IMR-90 (cell line): ENCODE data around the gene CHN1. TPM values are rescaled to one million over a fixed set of nuclear protein-coding genes. Genes with fewer than 3 reads are reported as not detected.

Experiments
- ATAC-seq: fragments of 200-7000 bp; cut with Tn5 transposase; 2 replicates; pipeline ENCODE4 v1.9.1; 2020; ENCODE audit warnings: low read depth, mild to moderate bottlenecking, moderate library complexity
- BruUV-seq: library from RNA; stranded (reverse); fragments of 400-500 nt; replicated peaks from 2 replicates; lab custom pipeline; 2021; lab: Mats Ljungman, UMichigan
- CTCF ChIA-PET: fragments of 300-600 bp; formaldehyde crosslinking; extraction: SDS; loops from one replicate; lab custom pipeline; 2021; ENCODE audit warnings: antibody characterized with exemption; lab: Yijun Ruan, JAX
- POLR2A ChIA-PET: fragments of 300-600 bp; sonication (Branson Sonifier 250); formaldehyde crosslinking; loops from one replicate; lab custom pipeline; 2022; ENCODE audit warnings: antibody characterized with exemption; ENCODE audit not compliant: unreplicated experiment; lab: Charles Lee
- DNase-seq: peaks from one replicate; pipeline ENCODE4 v3.0.0; 2013
- H2AFZ ChIP-seq: replicated peaks from 2 replicates; pipeline ENCODE3; 2013; ENCODE audit warnings: low read length, mild to moderate bottlenecking; ENCODE audit not compliant: poor library complexity
- H2AK5ac ChIP-seq: 2 replicates; pipeline ENCODE4 v1.6.1; 2013; ENCODE audit warnings: low read depth, low read length, inconsistent platforms
- H2AK9ac ChIP-seq: replicated peaks from 2 replicates; pipeline ENCODE3; 2013; ENCODE audit warnings: mild to moderate bottlenecking, low read depth, low read length, moderate library complexity; ENCODE audit not compliant: poor library complexity
- H2BK120ac ChIP-seq: 2 replicates; pipeline ENCODE4 v1.6.1; 2013; ENCODE audit warnings: low read depth, low read length, inconsistent platforms
- H2BK15ac ChIP-seq: 3 replicates; pipeline ENCODE4 v1.6.1; 2013; ENCODE audit warnings: low read depth, low read length, inconsistent platforms
- H2BK20ac ChIP-seq: 2 replicates; pipeline ENCODE4 v1.6.1; 2013; ENCODE audit warnings: low read depth, mild to moderate bottlenecking, inconsistent platforms, low read length, moderate library complexity
- H2BK5ac ChIP-seq: 2 replicates; pipeline ENCODE4 v1.6.1; 2013; ENCODE audit warnings: mild to moderate bottlenecking, low read depth, low read length, inconsistent platforms; ENCODE audit not compliant: poor library complexity, severe bottlenecking
- H3K14ac ChIP-seq: replicated peaks from 2 replicates; pipeline ENCODE4 v1.6.1; 2013; ENCODE audit warnings: low read depth, low read length, inconsistent platforms
- H3K18ac ChIP-seq: 2 replicates; pipeline ENCODE4 v1.6.1; 2013; ENCODE audit warnings: low read depth, low read length, control low read depth
- H3K23ac ChIP-seq: 2 replicates; pipeline ENCODE4 v1.6.1; 2013; ENCODE audit warnings: low read depth, low read length, inconsistent platforms
- H3K27ac ChIP-seq: 2 replicates; pipeline ENCODE4 v1.5.1; 2013; ENCODE audit warnings: mild to moderate bottlenecking, control low read depth, low read length; ENCODE audit not compliant: insufficient read depth
- H3K27me3 ChIP-seq: 2 replicates; pipeline ENCODE4 v1.6.1; 2013; ENCODE audit warnings: low read length; ENCODE audit not compliant: control insufficient read depth, insufficient read depth
- H3K36me3 ChIP-seq: 2 replicates; pipeline ENCODE4 v1.6.1; 2013; ENCODE audit warnings: low read length, mixed read lengths; ENCODE audit not compliant: control insufficient read depth, insufficient read depth
- H3K4ac ChIP-seq: 2 replicates; pipeline ENCODE4 v1.6.1; 2013; ENCODE audit warnings: low read depth, low read length, inconsistent platforms
- H3K4me1 ChIP-seq: 2 replicates; pipeline ENCODE4 v1.6.1; 2013; ENCODE audit warnings: low read length, mixed read lengths; ENCODE audit not compliant: control insufficient read depth, insufficient read depth
- H3K4me2 ChIP-seq: 2 replicates; pipeline ENCODE4 v1.6.1; 2013; ENCODE audit warnings: low read depth, mild to moderate bottlenecking, control low read depth, low read length, moderate library complexity
- H3K4me3 ChIP-seq: 2 replicates; pipeline ENCODE4 v1.5.1; 2013; ENCODE audit warnings: low read depth, mild to moderate bottlenecking, control low read depth, low read length, moderate library complexity; ENCODE audit not compliant: insufficient read depth
- H3K56ac ChIP-seq: 2 replicates; pipeline ENCODE4 v1.6.1; 2013; ENCODE audit warnings: low read length, inconsistent platforms; ENCODE audit not compliant: insufficient read depth; ENCODE audit errors: extremely low read depth
- H3K79me1 ChIP-seq, 2 experiments: 2 replicates each; pipeline ENCODE4 v1.6.1; 2013; ENCODE audit warnings: low read length in 2 of 2, inconsistent platforms in 1 of 2, low read depth in 1 of 2
- H3K9ac ChIP-seq: 2 replicates; pipeline ENCODE4 v1.6.1; 2013; ENCODE audit warnings: low read depth, low read length, control low read depth
- H3K9me1 ChIP-seq: 2 replicates; pipeline ENCODE4 v1.6.1; 2013; ENCODE audit warnings: low read length, inconsistent platforms; ENCODE audit not compliant: insufficient read depth
- H3K9me3 ChIP-seq: 2 replicates; pipeline ENCODE4 v1.6.1; 2013; ENCODE audit warnings: low read length; ENCODE audit not compliant: control insufficient read depth, insufficient read depth
- H4K20me1 ChIP-seq: 2 replicates; pipeline ENCODE4 v1.6.1; 2013; ENCODE audit warnings: low read length, inconsistent platforms; ENCODE audit not compliant: insufficient read depth
- H4K5ac ChIP-seq: 2 replicates; pipeline ENCODE4 v1.6.1; 2013; ENCODE audit warnings: mild to moderate bottlenecking, low read depth, low read length, control low read depth
- H4K8ac ChIP-seq, 2 experiments: 2 replicates each; pipeline ENCODE4 v1.6.1; 2013; ENCODE audit warnings: low read depth in 2 of 2, low read length in 2 of 2, control low read depth in 1 of 2, inconsistent platforms in 1 of 2
- H4K91ac ChIP-seq: 2 replicates; pipeline ENCODE4 v1.6.1; 2013; ENCODE audit warnings: low read depth, low read length, inconsistent platforms; ENCODE audit not compliant: insufficient read depth
- BHLHE40 ChIP-seq: fragments of 150-350 bp; IDR thresholded peaks from 2 replicates; pipeline ENCODE4 v1.6.1; 2016; ENCODE audit warnings: mild to moderate bottlenecking, low read depth, low read length
- CEBPB ChIP-seq: IDR thresholded peaks from 2 replicates; pipeline ENCODE4 v1.6.1; 2012; ENCODE audit warnings: low read depth, low read length, improper control_type of control experiment
- CHD1 ChIP-seq: IDR thresholded peaks from 2 replicates; pipeline ENCODE4 v1.6.1; 2012; ENCODE audit warnings: low read depth, low read length, improper control_type of control experiment
- CTCF ChIP-seq: conservative IDR thresholded peaks from 2 replicates; pipeline ENCODE4 v1.5.1; 2012; ENCODE audit warnings: mild to moderate bottlenecking, low read depth, low read length, improper control_type of control experiment
- FOS ChIP-seq: fragments of 150-350 bp; IDR thresholded peaks from 2 replicates; pipeline ENCODE4 v1.6.1; 2016; ENCODE audit warnings: low read depth, low read length
- MAFK ChIP-seq: IDR thresholded peaks from 2 replicates; pipeline ENCODE4 v1.6.1; 2012; ENCODE audit warnings: low read depth, low read length, improper control_type of control experiment
- MAZ ChIP-seq: IDR thresholded peaks from 2 replicates; pipeline ENCODE4 v1.6.1; 2012; ENCODE audit warnings: low read depth, mild to moderate bottlenecking, low read length, improper control_type of control experiment, moderate library complexity, borderline replicate concordance
- MXI1 ChIP-seq: IDR thresholded peaks from 2 replicates; pipeline ENCODE4 v1.6.1; 2012; ENCODE audit warnings: low read depth, mild to moderate bottlenecking, low read length, moderate library complexity, borderline replicate concordance
- NFE2L2 ChIP-seq: fragments of 150-350 bp; IDR thresholded peaks from 2 replicates; pipeline ENCODE4 v1.6.1; 2016; ENCODE audit warnings: low read depth, mild to moderate bottlenecking, low read length
- POLR2A ChIP-seq: IDR thresholded peaks from 2 replicates; pipeline ENCODE4 v1.6.1; 2012; ENCODE audit warnings: mild to moderate bottlenecking, low read depth, low read length
- RAD21 ChIP-seq: IDR thresholded peaks from 2 replicates; pipeline ENCODE4 v1.6.1; 2012; ENCODE audit warnings: low read length, improper control_type of control experiment
- RCOR1 ChIP-seq: IDR thresholded peaks from 2 replicates; pipeline ENCODE4 v1.6.1; 2012; ENCODE audit warnings: mild to moderate bottlenecking, low read length, improper control_type of control experiment; ENCODE audit not compliant: insufficient replicate concordance
- RFX5 ChIP-seq: IDR thresholded peaks from 2 replicates; pipeline ENCODE4 v1.8.0; 2012; ENCODE audit warnings: low read depth, mild to moderate bottlenecking, low read length, moderate library complexity
- SMC3 ChIP-seq: fragments of 150-350 bp; IDR thresholded peaks from 2 replicates; pipeline ENCODE4 v1.6.1; 2016; ENCODE audit warnings: low read depth, mild to moderate bottlenecking, antibody characterized with exemption, low read length, moderate library complexity
- WGBS, 2 experiments: methylation state at CpG; one replicate each; pipeline versions ENCODE4 v1.1.5 to v1.1.7; 2013; ENCODE audit warnings: missing lambda C conversion rate in 2 of 2; ENCODE audit not compliant: insufficient read length in 1 of 2; ENCODE audit errors: extremely low coverage in 2 of 2; 5-methylcytosine and 5-hydroxymethylcytosine counted together
- dilution Hi-C: fragments of 300-500 bp; cut with HindIII; formaldehyde crosslinking; loops from one replicate; pipeline ENCODE4 v1.14.3; 2018; ENCODE audit warnings: low sequenced_read_pairs; ENCODE audit not compliant: unreplicated experiment
- in situ Hi-C: fragments of 300-500 bp; cut with MboI; formaldehyde crosslinking; loops from 3 replicates; pipeline ENCODE4 v1.14.3; 2019; ENCODE audit warnings: low sequenced_read_pairs, inconsistent platforms, mixed read lengths
- intact Hi-C: fragments of 100-400 bp; cut with micrococcal nuclease; formaldehyde crosslinking; loops from 2 replicates; pipeline ENCODE4 v1.10.0; 2022
- polyA plus RNA-seq, 3 experiments: library from polyadenylated mRNA; depleted of rRNA; stranded (reverse); fragments of >200 nt; gene quantifications; 2 replicates each; pipeline ENCODE4 v1.2.3, GENCODE V29; 2012; ENCODE audit warnings: low replicate concordance in 1 of 3
- total RNA-seq: library from RNA; depleted of rRNA; stranded (reverse); fragments of >200 nt; gene quantifications from 2 replicates; pipeline ENCODE4 v1.2.3, GENCODE V29; 2012
- TF ChIP-seq, protein P1 (sequence below): fragments of 150-350 bp; IDR thresholded peaks from 2 replicates; pipeline ENCODE4 v1.6.1; 2017; ENCODE audit warnings: mild to moderate bottlenecking, antibody characterized with exemption, low read length, low read depth
- TF ChIP-seq, protein P2 (sequence below): fragments of 150-350 bp; IDR thresholded peaks from 2 replicates; pipeline ENCODE4 v1.6.1; 2016; ENCODE audit warnings: low read depth, mild to moderate bottlenecking, low read length, moderate library complexity, borderline replicate concordance

Gene CHN1
- total and polyA plus RNA-seq, 2 of the 4 experiments (the other 2 are of a cell fraction), result 58.4 to 66.9 TPM

- no peak overlapping the region for H3K23ac ChIP-seq
- no peak overlapping the region for H4K8ac ChIP-seq
- CTCF ChIA-PET, result interaction anchor here (1.6 kb wide), 1 partner anchor 210 kb away, joined by 8 read pairs; no protein-coding TSS in a partner anchor
- in situ Hi-C loops, result loop anchor here (25.0 kb wide), 1 partner anchor 519 kb away; no protein-coding TSS in a partner anchor
- H3K56ac ChIP-seq, result no peak overlapping the region
- WGBS, 2 experiments, result no CpG with 5 or more reads among the region's 2 CpGs
- dilution Hi-C loops, result loop anchor here (25.0 kb wide), 1 partner anchor 219 kb away; the partner anchor contains the start of gene CHRNA1
- no peak overlapping the region for H2BK120ac ChIP-seq
- no peak overlapping the region for H2BK15ac ChIP-seq
- H3K4ac ChIP-seq, result no peak overlapping the region
- H2AFZ ChIP-seq, result no peak overlapping the region
- H3K9ac ChIP-seq, result no peak overlapping the region
- no TSS peak for BruUV-seq
- no peak overlapping the region for H2AK9ac ChIP-seq
- H3K79me1 ChIP-seq, result no peaks in the 10 kb centered on the region
- no peaks in the 10 kb centered on the region for H4K20me1 ChIP-seq
- H3K27me3 ChIP-seq, result no peaks in the 10 kb centered on the region
- no peak overlapping the region for H3K27ac ChIP-seq
- DNase-seq, result no peak
- TF ChIP-seq POLR2A, result no peak
- no peak for TF ChIP-seq SMC3
- no peak for TF ChIP-seq CHD1
- TF ChIP-seq NFE2L2, result no peak
- no peak for TF ChIP-seq MXI1
- TF ChIP-seq CEBPB, result no peak
- no peak for TF ChIP-seq CTCF
- TF ChIP-seq MAFK, result no peak
- no peak for TF ChIP-seq MAZ
- no peak for TF ChIP-seq RCOR1
- TF ChIP-seq RFX5, result no peak
- TF ChIP-seq, protein P1, sequence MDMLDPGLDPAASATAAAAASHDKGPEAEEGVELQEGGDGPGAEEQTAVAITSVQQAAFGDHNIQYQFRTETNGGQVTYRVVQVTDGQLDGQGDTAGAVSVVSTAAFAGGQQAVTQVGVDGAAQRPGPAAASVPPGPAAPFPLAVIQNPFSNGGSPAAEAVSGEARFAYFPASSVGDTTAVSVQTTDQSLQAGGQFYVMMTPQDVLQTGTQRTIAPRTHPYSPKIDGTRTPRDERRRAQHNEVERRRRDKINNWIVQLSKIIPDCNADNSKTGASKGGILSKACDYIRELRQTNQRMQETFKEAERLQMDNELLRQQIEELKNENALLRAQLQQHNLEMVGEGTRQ, result no peak
- TF ChIP-seq BHLHE40, result no peak
- TF ChIP-seq, protein P2, sequence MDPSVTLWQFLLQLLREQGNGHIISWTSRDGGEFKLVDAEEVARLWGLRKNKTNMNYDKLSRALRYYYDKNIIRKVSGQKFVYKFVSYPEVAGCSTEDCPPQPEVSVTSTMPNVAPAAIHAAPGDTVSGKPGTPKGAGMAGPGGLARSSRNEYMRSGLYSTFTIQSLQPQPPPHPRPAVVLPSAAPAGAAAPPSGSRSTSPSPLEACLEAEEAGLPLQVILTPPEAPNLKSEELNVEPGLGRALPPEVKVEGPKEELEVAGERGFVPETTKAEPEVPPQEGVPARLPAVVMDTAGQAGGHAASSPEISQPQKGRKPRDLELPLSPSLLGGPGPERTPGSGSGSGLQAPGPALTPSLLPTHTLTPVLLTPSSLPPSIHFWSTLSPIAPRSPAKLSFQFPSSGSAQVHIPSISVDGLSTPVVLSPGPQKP, result no peak
- no peak for TF ChIP-seq RAD21
- no peak for TF ChIP-seq FOS
- H3K4me1 ChIP-seq, result peaks cover 3% of the 10 kb centered on the region; the same call in 1 of the 2 replicates
- no peaks in the 10 kb centered on the region for H3K9me1 ChIP-seq
- H3K4me3 ChIP-seq, result no peak overlapping the region
- no peak overlapping the region for H4K91ac ChIP-seq
- H3K9me3 ChIP-seq, result no peaks in the 10 kb centered on the region
- H2AK5ac ChIP-seq, result no peak overlapping the region
- no peak overlapping the region for H4K5ac ChIP-seq
- H2BK5ac ChIP-seq, result no peak overlapping the region
- no peaks in the 10 kb centered on the region for H3K36me3 ChIP-seq
- POLR2A ChIA-PET, result no interaction called here
- H3K4me2 ChIP-seq, result no peak overlapping the region
- no peak overlapping the region for H3K14ac ChIP-seq
- no peak overlapping the region for H2BK20ac ChIP-seq
- ATAC-seq, result no peak
- no peak overlapping the region for H3K18ac ChIP-seq
- intact Hi-C loops, result no loop called here
Measured at GRCh38 chr2:174981331-174981730, 23.9 kb downstream of the CHN1 start.
